ENCODE measurements around the gene MELTF. TPM values are rescaled to one million over a fixed set of nuclear protein-coding genes. Genes with fewer than 3 reads are reported as not detected.
"Not testable (repeated sequence)": the region's sequence is repeated elsewhere in the genome, so short reads cannot be mapped to it uniquely, and the experiment has no call there.

MELTF gene
- total and polyA plus RNA-seq, 12 donors: 0.47 to 11.3 (median 1.4) TPM; not detected in 1

GRCh38 chr3:197062446-197062845, 32.8 kb upstream of the MELTF start:
- Histone ChIP-seq H3K4me3 (no peak overlapping the region), H3K36me3 (replicated peaks in 1 of 2) (peaks cover 8 to 44% of the 10 kb centered on the region in 2 donors), H3K27me3 (no peaks in the 10 kb centered on the region), H3K4me1 (replicated peaks in 1 of 2) (no peaks in the 10 kb centered on the region), H3K27ac (no peak overlapping the region), H3K9me3 (replicated peaks in 1 of 3) (no peaks in the 10 kb centered on the region)
- intact Hi-C loops (cut with DNase I): no loop called here
- TF ChIP-seq, protein P1, sequence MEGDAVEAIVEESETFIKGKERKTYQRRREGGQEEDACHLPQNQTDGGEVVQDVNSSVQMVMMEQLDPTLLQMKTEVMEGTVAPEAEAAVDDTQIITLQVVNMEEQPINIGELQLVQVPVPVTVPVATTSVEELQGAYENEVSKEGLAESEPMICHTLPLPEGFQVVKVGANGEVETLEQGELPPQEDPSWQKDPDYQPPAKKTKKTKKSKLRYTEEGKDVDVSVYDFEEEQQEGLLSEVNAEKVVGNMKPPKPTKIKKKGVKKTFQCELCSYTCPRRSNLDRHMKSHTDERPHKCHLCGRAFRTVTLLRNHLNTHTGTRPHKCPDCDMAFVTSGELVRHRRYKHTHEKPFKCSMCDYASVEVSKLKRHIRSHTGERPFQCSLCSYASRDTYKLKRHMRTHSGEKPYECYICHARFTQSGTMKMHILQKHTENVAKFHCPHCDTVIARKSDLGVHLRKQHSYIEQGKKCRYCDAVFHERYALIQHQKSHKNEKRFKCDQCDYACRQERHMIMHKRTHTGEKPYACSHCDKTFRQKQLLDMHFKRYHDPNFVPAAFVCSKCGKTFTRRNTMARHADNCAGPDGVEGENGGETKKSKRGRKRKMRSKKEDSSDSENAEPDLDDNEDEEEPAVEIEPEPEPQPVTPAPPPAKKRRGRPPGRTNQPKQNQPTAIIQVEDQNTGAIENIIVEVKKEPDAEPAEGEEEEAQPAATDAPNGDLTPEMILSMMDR (IDR thresholded peaks at IDR 0.05): no peak
- TF ChIP-seq POLR2A (IDR thresholded peaks at IDR 0.05): no peak
- 80 to 87% (median 85%) methylated on average over 4 of the region's 4 CpGs for WGBS, 4 donors
- no peak for DNase-seq

GRCh38 chr3:197051637-197052036, 22.0 kb upstream of the MELTF start:
- H3K4me1 ChIP-seq (replicated peaks in 1 of 2); H3K4me3 ChIP-seq; H3K27me3 ChIP-seq; intact Hi-C loops (cut with DNase I); H3K27ac ChIP-seq; H3K9me3 ChIP-seq (replicated peaks in 1 of 3); DNase-seq: not testable (repeated sequence)
- H3K36me3 ChIP-seq (replicated peaks in 1 of 2): peaks cover 0 to 16% of the 10 kb centered on the region in 2 donors
- WGBS, 4 donors: 90 to 98% (median 95%) methylated on average over 6 of the region's 6 CpGs

- H3K4me1 ChIP-seq (replicated peaks in 1 of 2): no peaks in the 10 kb centered on the region
- H3K4me3 ChIP-seq: no peak overlapping the region
- H3K36me3 ChIP-seq (replicated peaks in 1 of 2): peaks cover 0 to 15% of the 10 kb centered on the region in 2 donors
- H3K27me3 ChIP-seq: no peaks in the 10 kb centered on the region
- WGBS, 4 donors: 91 to 94% (median 92%) methylated on average over 2 of the region's 2 CpGs
- no peaks in the 10 kb centered on the region for H3K9me3 ChIP-seq (replicated peaks in 1 of 3)
- no peak for DNase-seq
- TF ChIP-seq, protein P1 (IDR thresholded peaks at IDR 0.05): no peak
- TF ChIP-seq POLR2A (IDR thresholded peaks at IDR 0.05): no peak
- intact Hi-C loops (cut with DNase I): no loop called here
- H3K27ac ChIP-seq: no peak overlapping the region
Measured at GRCh38 chr3:197050511-197050910, 20.9 kb upstream of the MELTF start.

DNA sequence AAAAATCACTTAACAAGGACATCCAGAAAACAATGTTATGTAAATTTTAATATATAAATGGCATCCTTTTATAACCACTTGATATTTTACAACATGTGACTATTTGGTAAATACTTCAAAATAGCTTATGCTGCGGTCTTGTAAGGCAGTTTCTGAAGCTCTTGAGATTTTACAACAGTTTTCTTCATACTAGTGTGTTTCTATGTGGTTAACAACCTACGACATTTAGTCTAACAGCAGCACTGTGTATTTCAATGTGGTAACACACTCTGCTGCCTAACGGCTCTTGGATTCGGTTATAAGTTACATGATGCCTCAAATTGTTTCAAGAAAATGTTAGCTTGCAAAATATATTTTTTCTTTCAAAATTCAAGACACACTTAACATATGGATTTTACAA, 12.9 kb upstream of the MELTF start:
- Histone ChIP-seq H3K9me3 (replicated peaks in 1 of 3) (no peaks in the 10 kb centered on the region), H3K4me3 (no peak overlapping the region), H3K4me1 (replicated peaks in 1 of 2) (no peaks in the 10 kb centered on the region), H3K27me3 (no peaks in the 10 kb centered on the region), H3K36me3 (replicated peaks in 1 of 2) (peaks cover 0 to 16% of the 10 kb centered on the region in 2 donors), H3K27ac (no peak overlapping the region)
- 93 to 97% (median 97%) methylated on average over 4 of the region's 4 CpGs for WGBS, 4 donors
- TF ChIP-seq POLR2A (IDR thresholded peaks at IDR 0.05): no peak
- TF ChIP-seq, protein P1 (IDR thresholded peaks at IDR 0.05): no peak
- intact Hi-C loops (cut with DNase I): no loop called here
- no peak for DNase-seq

GRCh38 chr3:197041875-197042488, 12.4 kb upstream of the MELTF start:
- intact Hi-C loops (cut with DNase I): no loop called here
- no peak overlapping the region for H3K4me3 ChIP-seq
- 91 to 98% (median 95%) methylated on average over 6 of the region's 6 CpGs for WGBS, 4 donors

More at GRCh38 chr3:197041875-197042488, 12.4 kb upstream of the MELTF start:
- no peak for DNase-seq
- no peaks in the 10 kb centered on the region for H3K27me3 ChIP-seq
- no peaks in the 10 kb centered on the region for H3K4me1 ChIP-seq (replicated peaks in 1 of 2)
- TF ChIP-seq, protein P1 (IDR thresholded peaks at IDR 0.05): no peak
- no peak for TF ChIP-seq POLR2A (IDR thresholded peaks at IDR 0.05)
- H3K36me3 ChIP-seq (replicated peaks in 1 of 2): peaks cover 0 to 16% of the 10 kb centered on the region in 2 donors
- no peaks in the 10 kb centered on the region for H3K9me3 ChIP-seq (replicated peaks in 1 of 3)
- no peak overlapping the region for H3K27ac ChIP-seq

Data from adrenal gland (tissue), 12 donors.